Caco-2 (cell line): Measurements from ENCODE around the gene P4HA3. TPM values are rescaled to one million over a fixed set of nuclear protein-coding genes. Genes with fewer than 3 reads are reported as not detected.

Source experiments
- BruUV-seq: library from RNA; stranded (reverse); fragments of 400-500 nt; replicated peaks from 2 replicates; lab custom pipeline; 2021; lab: Mats Ljungman, UMichigan
- CTCF ChIA-PET: fragments of 300-600 bp; sonication (Branson Sonifier 250); formaldehyde crosslinking; loops from one replicate; lab custom pipeline; 2022; ENCODE audit warnings: antibody characterized with exemption; lab: Charles Lee
- POLR2A ChIA-PET: fragments of 300-600 bp; sonication (Branson Sonifier 250); formaldehyde crosslinking; loops from one replicate; lab custom pipeline; 2022; ENCODE audit warnings: antibody characterized with exemption; lab: Charles Lee
- DNase-seq, 2 experiments: peaks; one replicate each; pipeline versions ENCODE4 v3.0.0 to v3.0.0-alpha.2; 2020 to 2022
- H3K27me3 ChIP-seq: replicated peaks from 2 replicates; pipeline ENCODE4 v1.6.0; 2011; ENCODE audit warnings: low read length; ENCODE audit not compliant: control insufficient read depth, insufficient read depth
- H3K36me3 ChIP-seq: 2 replicates; pipeline ENCODE4 v1.5.1; 2011; ENCODE audit warnings: low read length; ENCODE audit not compliant: control insufficient read depth, insufficient read depth
- H3K4me1 ChIP-seq: fragments of 250-450 bp; sonication (Bioruptor Pico); 2 replicates; pipeline ENCODE4 v1.5.1; 2020; ENCODE audit warnings: mild to moderate bottlenecking
- H3K4me3 ChIP-seq: 2 replicates; pipeline ENCODE4 v1.5.1; 2011; ENCODE audit warnings: low read depth, mild to moderate bottlenecking, control low read depth, low read length
- H3K9me3 ChIP-seq: fragments of 250-450 bp; sonication (Bioruptor Pico); 2 replicates; pipeline ENCODE4 v1.5.1; 2020; ENCODE audit warnings: mild to moderate bottlenecking, moderate library complexity
- H3K27ac Mint-ChIP-seq: one replicate; pipeline ENCODE4 v1.8.0; 2022; ENCODE audit warnings: mixed read lengths; ENCODE audit not compliant: unreplicated experiment
- H3K27me3 Mint-ChIP-seq: one replicate; pipeline ENCODE4 v1.8.0; 2022; ENCODE audit warnings: mixed read lengths; ENCODE audit not compliant: insufficient read depth, unreplicated experiment
- H3K36me3 Mint-ChIP-seq: one replicate; pipeline ENCODE4 v1.8.0; 2022; ENCODE audit warnings: mild to moderate bottlenecking, mixed read lengths; ENCODE audit not compliant: insufficient read depth, unreplicated experiment
- H3K4me1 Mint-ChIP-seq: one replicate; pipeline ENCODE4 v1.8.0; 2022; ENCODE audit warnings: low read depth, mixed read lengths; ENCODE audit not compliant: unreplicated experiment
- H3K4me3 Mint-ChIP-seq: one replicate; pipeline ENCODE4 v1.8.0; 2022; ENCODE audit warnings: mild to moderate bottlenecking, moderate library complexity, mixed read lengths; ENCODE audit not compliant: unreplicated experiment
- H3K9me3 Mint-ChIP-seq: one replicate; pipeline ENCODE4 v1.8.0; 2022; ENCODE audit warnings: mixed read lengths; ENCODE audit not compliant: unreplicated experiment
- intact Hi-C: fragments of 100-400 bp; cut with micrococcal nuclease; formaldehyde crosslinking; loops from one replicate; pipeline ENCODE4 v1.10.0; 2022; ENCODE audit not compliant: unreplicated experiment
- total RNA-seq: library from RNA; stranded (reverse); gene quantifications from 2 replicates; pipeline ENCODE4 v1.2.3, GENCODE V29; 2022
- TF ChIP-seq, protein P1 (sequence below), 2 experiments: fragments of 200-600 bp in 1 of 2; IDR thresholded peaks; 1 replicate in 1 of 2; 2 replicates in 1 of 2; pipeline versions ENCODE4 v1.5.1 to v1.8.0; 2011 to 2022; ENCODE audit warnings: antibody characterized with exemption in 1 of 2, control low read depth in 1 of 2, inconsistent platforms in 1 of 2, low read depth in 1 of 2, low read length in 1 of 2, mild to moderate bottlenecking in 1 of 2, moderate library complexity in 1 of 2; ENCODE audit not compliant: insufficient read depth in 1 of 2, severe bottlenecking in 1 of 2, unreplicated experiment in 1 of 2

The P4HA3 gene
- total RNA-seq, 1 experiment from 2014 or later: not detected

DNA sequence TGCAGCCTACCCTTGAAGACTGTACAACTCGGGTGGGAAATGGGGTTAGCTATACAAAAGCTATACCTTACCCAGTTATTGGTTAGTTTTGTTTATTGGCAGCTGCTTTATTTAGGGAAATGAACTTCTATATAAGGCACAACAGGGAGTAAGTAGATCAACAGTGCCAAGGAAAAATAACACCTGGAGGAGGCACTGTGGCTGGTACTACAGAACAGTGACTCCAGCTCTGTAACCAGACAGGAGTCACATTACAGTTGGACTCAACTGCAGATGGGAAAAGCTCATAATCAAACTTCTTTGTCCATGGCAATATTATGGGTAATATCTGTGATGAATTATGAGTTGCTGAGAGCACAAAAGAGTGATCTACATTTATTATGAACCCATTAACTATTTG, 14.0 kb downstream of the P4HA3 start:
- intact Hi-C loops: no loop called here
- no peak overlapping the region for H3K4me3 ChIP-seq
- ChIA-PET POLR2A (no interaction called here), CTCF (no interaction called here)
- no peak for DNase-seq
- H3K27me3 Mint-ChIP-seq: peaks cover 14% of the 10 kb centered on the region
- no peaks in the 10 kb centered on the region for H3K36me3 ChIP-seq
- H3K27me3 ChIP-seq: no peaks in the 10 kb centered on the region
- BruUV-seq: no TSS peak
- H3K9me3 Mint-ChIP-seq: peaks cover 10% of the 10 kb centered on the region
- TF ChIP-seq, protein P1, sequence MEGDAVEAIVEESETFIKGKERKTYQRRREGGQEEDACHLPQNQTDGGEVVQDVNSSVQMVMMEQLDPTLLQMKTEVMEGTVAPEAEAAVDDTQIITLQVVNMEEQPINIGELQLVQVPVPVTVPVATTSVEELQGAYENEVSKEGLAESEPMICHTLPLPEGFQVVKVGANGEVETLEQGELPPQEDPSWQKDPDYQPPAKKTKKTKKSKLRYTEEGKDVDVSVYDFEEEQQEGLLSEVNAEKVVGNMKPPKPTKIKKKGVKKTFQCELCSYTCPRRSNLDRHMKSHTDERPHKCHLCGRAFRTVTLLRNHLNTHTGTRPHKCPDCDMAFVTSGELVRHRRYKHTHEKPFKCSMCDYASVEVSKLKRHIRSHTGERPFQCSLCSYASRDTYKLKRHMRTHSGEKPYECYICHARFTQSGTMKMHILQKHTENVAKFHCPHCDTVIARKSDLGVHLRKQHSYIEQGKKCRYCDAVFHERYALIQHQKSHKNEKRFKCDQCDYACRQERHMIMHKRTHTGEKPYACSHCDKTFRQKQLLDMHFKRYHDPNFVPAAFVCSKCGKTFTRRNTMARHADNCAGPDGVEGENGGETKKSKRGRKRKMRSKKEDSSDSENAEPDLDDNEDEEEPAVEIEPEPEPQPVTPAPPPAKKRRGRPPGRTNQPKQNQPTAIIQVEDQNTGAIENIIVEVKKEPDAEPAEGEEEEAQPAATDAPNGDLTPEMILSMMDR (IDR thresholded peaks at IDR 0.05; ENCODE audit: insufficient read depth in 1 of 2, low read depth in 1 of 2, low read length in 1 of 2, severe bottlenecking in 1 of 2, unreplicated experiment in 1 of 2): no peak
- H3K9me3 ChIP-seq: no peaks in the 10 kb centered on the region
- no peaks in the 10 kb centered on the region for H3K4me1 Mint-ChIP-seq
- H3K36me3 Mint-ChIP-seq: no peaks in the 10 kb centered on the region
- H3K27ac Mint-ChIP-seq: no peak overlapping the region
- H3K4me1 ChIP-seq: no peaks in the 10 kb centered on the region
- H3K4me3 Mint-ChIP-seq: no peak overlapping the region

DNA sequence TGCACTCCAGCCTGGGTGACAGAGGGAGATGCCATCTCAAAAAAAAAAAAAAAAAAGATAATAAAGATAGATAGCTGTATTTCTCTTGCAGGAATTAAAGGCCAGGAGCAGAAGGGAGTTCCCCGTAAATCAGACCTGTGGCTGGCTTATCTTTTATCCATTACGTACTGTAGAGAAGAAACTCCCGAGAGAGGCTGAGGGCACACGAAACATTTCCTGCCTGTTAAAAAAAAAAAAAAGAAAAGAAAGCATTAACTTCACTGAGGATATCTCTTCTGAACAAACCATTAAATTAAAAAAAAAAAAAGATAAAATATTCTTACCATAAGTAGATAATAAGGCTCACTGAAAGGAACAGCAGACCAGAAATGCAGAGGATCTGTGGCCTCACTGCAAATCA, 22.5 kb downstream of the P4HA3 start:
- Mint-ChIP-seq H3K36me3 (no peaks in the 10 kb centered on the region), H3K27me3 (peaks cover 9% of the 10 kb centered on the region), H3K27ac (no peak overlapping the region), H3K4me1 (no peaks in the 10 kb centered on the region), H3K9me3 (peaks cover 4% of the 10 kb centered on the region), H3K4me3 (no peak overlapping the region)
- ChIA-PET POLR2A (no interaction called here), CTCF (interaction anchor here (0.7 kb wide), 1 partner anchor 91 kb away, joined by 4 read pairs; no protein-coding TSS in a partner anchor)
- no peaks in the 10 kb centered on the region for H3K36me3 ChIP-seq
- no peak for DNase-seq
- no peaks in the 10 kb centered on the region for H3K27me3 ChIP-seq
- TF ChIP-seq, protein P1 (IDR thresholded peaks at IDR 0.05; ENCODE audit: insufficient read depth in 1 of 2, low read depth in 1 of 2, low read length in 1 of 2, severe bottlenecking in 1 of 2, unreplicated experiment in 1 of 2): no peak
- H3K9me3 ChIP-seq: 0 out of 2 replicates have a peak, but pooled peaks cover 2% of the 10 kb centered on the region
- no TSS peak for BruUV-seq
- H3K4me3 ChIP-seq: no peak overlapping the region
- no peaks in the 10 kb centered on the region for H3K4me1 ChIP-seq
- intact Hi-C loops: no loop called here

DNA sequence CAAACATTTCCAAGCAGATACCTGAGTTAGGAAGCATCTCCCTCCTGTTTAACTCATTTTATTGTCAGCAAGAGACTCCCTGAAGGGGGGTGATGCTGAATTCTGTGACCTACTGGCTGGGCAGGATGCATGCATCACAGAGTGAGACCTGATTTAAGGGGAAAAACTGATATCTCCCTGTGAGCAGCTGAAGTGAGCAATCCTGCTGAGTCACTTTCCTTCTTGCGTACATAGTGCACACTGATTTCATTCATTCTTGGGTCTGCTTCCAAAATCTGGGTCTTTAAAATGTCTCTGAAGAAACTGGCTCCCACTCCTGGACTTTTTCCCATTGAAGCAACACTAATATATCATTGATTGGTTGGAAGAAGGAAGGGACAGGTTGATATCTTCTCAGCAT, 23.3 kb downstream of the P4HA3 start:
- CTCF ChIA-PET: interaction anchor here (0.7 kb wide), 1 partner anchor 92 kb away, joined by 4 read pairs; no protein-coding TSS in a partner anchor
- TF ChIP-seq, protein P1 (IDR thresholded peaks at IDR 0.05; ENCODE audit: insufficient read depth in 1 of 2, low read depth in 1 of 2, low read length in 1 of 2, severe bottlenecking in 1 of 2, unreplicated experiment in 1 of 2): no peak
- Mint-ChIP-seq H3K36me3 (no peaks in the 10 kb centered on the region), H3K4me1 (no peaks in the 10 kb centered on the region), H3K27me3 (peaks cover 8% of the 10 kb centered on the region), H3K9me3 (no peaks in the 10 kb centered on the region), H3K27ac (no peak overlapping the region), H3K4me3 (no peak overlapping the region)
- intact Hi-C loops: no loop called here
- POLR2A ChIA-PET: no interaction called here
- H3K27me3 ChIP-seq: no peaks in the 10 kb centered on the region
- H3K36me3 ChIP-seq: no peaks in the 10 kb centered on the region
- no TSS peak for BruUV-seq
- 0 out of 2 replicates have a peak, but pooled peaks cover 2% of the 10 kb centered on the region for H3K9me3 ChIP-seq
- no peak overlapping the region for H3K4me3 ChIP-seq
- H3K4me1 ChIP-seq: no peaks in the 10 kb centered on the region
- DNase-seq: no peak
